HG03135 (cell line): ENCODE measurements around the gene HTR5A.

ENCODE experiments used
- ATAC-seq: cut with Tn5 transposase; IDR thresholded peaks from one replicate; pipeline ENCODE4 v1.9.1; 2021; ENCODE audit warnings: mild to moderate bottlenecking, moderate library complexity; ENCODE audit not compliant: unreplicated experiment

The HTR5A gene

GRCh38 chr7:155136619-155137243, 66.6 kb downstream of the HTR5A start:
- no peak for ATAC-seq
